Hematopoietic multipotent progenitor cell (in vitro differentiated cells): ENCODE measurements around the gene PRRG4. TPM values are rescaled to one million over a fixed set of nuclear protein-coding genes. Genes with fewer than 3 reads are reported as not detected.
A peak's percentile ranks its signal among the peaks of the same experiment; 100 is the strongest.
"Not testable (repeated sequence)": the region's sequence is repeated elsewhere in the genome, so short reads cannot be mapped to it uniquely, and the experiment has no call there.

ENCODE experiments used
- DNase-seq, 3 donors: peaks; one replicate each; pipeline ENCODE4 v3.0.0-alpha.2; 2011 to 2015; ENCODE audit warnings: low read depth in 2 of 3, low spot score in 2 of 3
- total RNA-seq: library from RNA; depleted of rRNA; stranded (reverse); fragments of >200 nt; gene quantifications from one replicate; pipeline ENCODE4 v1.2.3, GENCODE V29; 2012

PRRG4 gene
- total RNA-seq, 1 donor: 1.3 TPM

- DNase-seq: no peak
These were observed 53.7 kb downstream of the PRRG4 start for GRCh38 chr11:32883421-32883820.

GRCh38 chr11:32884023-32884422 is 54.3 kb downstream of the PRRG4 start:
- DNase-seq: no peak

GRCh38 chr11:32884770-32885384 is 55.1 kb downstream of the PRRG4 start:
- DNase-seq: peak in 2 of 3 donors; percentile 18 to 30

GRCh38 chr11:32885556-32885955 is 55.8 kb downstream of the PRRG4 start:
- no peak for DNase-seq

GRCh38 chr11:32886180-32886579 is 56.5 kb downstream of the PRRG4 start:
- no peak for DNase-seq

- not testable (repeated sequence) for DNase-seq
These were observed 58.1 kb downstream of the PRRG4 start for GRCh38 chr11:32887707-32888383.

GRCh38 chr11:32888384-32888710 is 58.6 kb downstream of the PRRG4 start:
- DNase-seq: not testable (repeated sequence)

- no peak for DNase-seq
These were observed 59.1 kb downstream of the PRRG4 start for GRCh38 chr11:32888805-32889204.

GRCh38 chr11:32890843-32891656 is 61.3 kb downstream of the PRRG4 start:
- no peak for DNase-seq

- DNase-seq: peak in 2 of 3 donors; percentile 24 to 32
These were observed 62.1 kb downstream of the PRRG4 start for GRCh38 chr11:32891657-32892354.

GRCh38 chr11:32892355-32893092 is 62.8 kb downstream of the PRRG4 start, which contains the start of gene QSER1:
QSER1 (plus strand) TSS chr11:32892811; CDS start chr11:32893126, 315 bp downstream.
- DNase-seq: peak in 2 of 3 donors; percentile 71 to 75

- no peak for DNase-seq
These were observed 63.3 kb downstream of the PRRG4 start for GRCh38 chr11:32893093-32893342.

GRCh38 chr11:32893343-32894148 is 63.8 kb downstream of the PRRG4 start:
- DNase-seq: peak in 2 of 3 donors; percentile 73 to 76

GRCh38 chr11:32894149-32894827 is 64.6 kb downstream of the PRRG4 start:
- peak in 2 of 3 donors; percentile 65 to 72 for DNase-seq

- DNase-seq: no peak
These were observed 65.2 kb downstream of the PRRG4 start for GRCh38 chr11:32894921-32895320.

GRCh38 chr11:32895471-32895870 is 65.7 kb downstream of the PRRG4 start:
- DNase-seq: no peak

- DNase-seq: no peak
These were observed 67.4 kb downstream of the PRRG4 start for GRCh38 chr11:32897103-32897502.

GRCh38 chr11:32899438-32899837 is 69.7 kb downstream of the PRRG4 start:
- no peak for DNase-seq

GRCh38 chr11:32902089-32902665 is 72.5 kb downstream of the PRRG4 start:
- DNase-seq: no peak
